WTC11 (cell line): ENCODE measurements around the gene FANCI. TPM values are rescaled to one million over a fixed set of nuclear protein-coding genes. Genes with fewer than 3 reads are reported as not detected.

Source experiments
- ATAC-seq: fragments of 200-7000 bp; cut with Tn5 transposase; 2 replicates; pipeline ENCODE4 v1.10.0; 2021; ENCODE audit warnings: mild to moderate bottlenecking, moderate library complexity
- CTCF ChIA-PET: fragments of 300-600 bp; sonication (Branson Sonifier 250); formaldehyde crosslinking; loops from one replicate; lab custom pipeline; 2021; ENCODE audit warnings: antibody characterized with exemption; lab: Charles Lee
- POLR2A ChIA-PET: fragments of 350-600 bp; sonication (Branson Sonifier 250); formaldehyde crosslinking; loops from one replicate; lab custom pipeline; 2021; ENCODE audit warnings: antibody characterized with exemption; lab: Charles Lee
- DNase-seq: peaks from one replicate; pipeline ENCODE4 v3.0.0; 2021; ENCODE audit warnings: low spot score
- H3K27ac Mint-ChIP-seq: 2 replicates; pipeline ENCODE4 v1.8.0; 2021; ENCODE audit warnings: mixed read lengths
- H3K27me3 Mint-ChIP-seq: 2 replicates; pipeline ENCODE4 v1.8.0; 2021; ENCODE audit warnings: low read depth, mild to moderate bottlenecking, moderate library complexity, mixed read lengths
- H3K36me3 Mint-ChIP-seq: 2 replicates; pipeline ENCODE4 v1.8.0; 2021; ENCODE audit warnings: mixed read lengths
- H3K4me1 Mint-ChIP-seq: 2 replicates; pipeline ENCODE4 v1.8.0; 2022; ENCODE audit warnings: mixed read lengths
- H3K4me3 Mint-ChIP-seq: 2 replicates; pipeline ENCODE4 v1.8.0; 2021; ENCODE audit warnings: mild to moderate bottlenecking, moderate library complexity, mixed read lengths
- H3K9me3 Mint-ChIP-seq: 2 replicates; pipeline ENCODE4 v1.8.0; 2021; ENCODE audit warnings: mixed read lengths
- ELF4 ChIP-seq: sonication (generic); formaldehyde crosslinking; IDR thresholded peaks from 2 replicates; pipeline ENCODE4 v1.8.1; 2022; ENCODE audit warnings: low read depth, mild to moderate bottlenecking, moderate library complexity, missing genetic modification reagents
- EMX1 ChIP-seq: fragments of 250-450 bp; sonication (Bioruptor Pico); IDR thresholded peaks from 2 replicates; pipeline ENCODE4 v1.8.0; 2021; ENCODE audit warnings: mild to moderate bottlenecking
- ESRRA ChIP-seq: sonication (generic); formaldehyde crosslinking; IDR thresholded peaks from 2 replicates; pipeline ENCODE4 v1.8.1; 2022; ENCODE audit warnings: mild to moderate bottlenecking, missing genetic modification reagents, borderline replicate concordance
- ETV6 ChIP-seq: sonication (generic); formaldehyde crosslinking; IDR thresholded peaks from 2 replicates; pipeline ENCODE4 v1.8.1; 2022; ENCODE audit warnings: mild to moderate bottlenecking, missing genetic modification reagents
- FOXJ3 ChIP-seq: sonication (generic); formaldehyde crosslinking; IDR thresholded peaks from 2 replicates; pipeline ENCODE4 v1.9.0; 2021; ENCODE audit warnings: missing genetic modification reagents, mild to moderate bottlenecking, borderline replicate concordance
- JUN ChIP-seq: sonication (generic); formaldehyde crosslinking; IDR thresholded peaks from 2 replicates; pipeline ENCODE4 v1.8.0; 2023; ENCODE audit warnings: mild to moderate bottlenecking, missing genetic modification reagents
- TEAD1 ChIP-seq: sonication (generic); formaldehyde crosslinking; IDR thresholded peaks from 2 replicates; pipeline ENCODE4 v1.8.0; 2022; ENCODE audit warnings: mild to moderate bottlenecking, missing genetic modification reagents
- ZBTB21 ChIP-seq: sonication (generic); formaldehyde crosslinking; IDR thresholded peaks from 2 replicates; pipeline ENCODE4 v1.8.1; 2023; ENCODE audit warnings: mild to moderate bottlenecking, missing genetic modification reagents, borderline replicate concordance
- ZNF317 ChIP-seq: sonication (generic); formaldehyde crosslinking; IDR thresholded peaks from 2 replicates; pipeline ENCODE4 v1.8.1; 2023; ENCODE audit warnings: low read depth, mild to moderate bottlenecking, moderate library complexity, missing genetic modification reagents, borderline replicate concordance
- ZNF396 ChIP-seq: fragments of 250-450 bp; sonication (Bioruptor Pico); IDR thresholded peaks from 2 replicates; pipeline ENCODE4 v1.8.0; 2021; ENCODE audit warnings: mild to moderate bottlenecking, moderate library complexity, borderline replicate concordance
- total RNA-seq: library from RNA; stranded (reverse); gene quantifications from 3 replicates; pipeline ENCODE4 v1.2.3, GENCODE V29; 2021
- TF ChIP-seq, protein P1 (sequence below): fragments of 250-450 bp; sonication (Bioruptor Pico); IDR thresholded peaks from 2 replicates; pipeline ENCODE4 v1.9.0; 2021; ENCODE audit warnings: moderate library complexity, mild to moderate bottlenecking, inconsistent platforms, borderline replicate concordance
- TF ChIP-seq, protein P2 (sequence below): sonication (generic); formaldehyde crosslinking; IDR thresholded peaks from 2 replicates; pipeline ENCODE4 v1.8.1; 2023; ENCODE audit warnings: mild to moderate bottlenecking, missing genetic modification reagents, borderline replicate concordance
- TF ChIP-seq, protein P3 (sequence below): sonication (generic); formaldehyde crosslinking; IDR thresholded peaks from 2 replicates; pipeline ENCODE4 v1.8.1; 2022; ENCODE audit warnings: mild to moderate bottlenecking, moderate library complexity, missing genetic modification reagents
- TF ChIP-seq, protein P4 (sequence below): sonication (generic); formaldehyde crosslinking; IDR thresholded peaks from 2 replicates; pipeline ENCODE4 v1.8.0; 2022; ENCODE audit warnings: missing genetic modification reagents
- TF ChIP-seq, protein P5 (sequence below): fragments of 200-600 bp; IDR thresholded peaks from 2 replicates; pipeline ENCODE4 v1.8.0; 2022; ENCODE audit warnings: antibody characterized with exemption
- TF ChIP-seq, protein P6 (sequence below): fragments of 250-450 bp; sonication (Bioruptor Pico); IDR thresholded peaks from 2 replicates; pipeline ENCODE4 v1.9.0; 2021; ENCODE audit warnings: mild to moderate bottlenecking

FANCI gene
- total RNA-seq, 1 experiment from 2014 or later: 108 TPM

DNA sequence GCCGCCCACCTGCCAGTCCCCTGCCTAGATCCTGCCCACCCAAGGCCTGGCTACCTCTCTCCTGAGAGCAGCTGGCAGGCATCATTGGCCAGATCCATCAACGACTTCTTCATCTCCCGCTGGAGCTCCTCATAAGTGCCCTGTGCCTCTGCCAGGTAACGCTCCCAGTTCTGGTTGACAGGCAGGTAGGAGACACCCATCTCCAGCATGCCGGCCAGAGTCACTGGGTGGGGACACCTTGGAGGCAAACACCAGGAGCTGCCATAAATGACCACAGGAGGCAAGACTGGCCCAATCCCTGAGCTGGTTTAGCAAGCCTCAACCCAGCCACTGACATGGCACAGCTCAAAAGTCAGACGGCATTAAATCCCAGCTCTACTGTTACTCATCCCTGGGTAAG is 83.3 kb downstream of the FANCI start (continued):
- no peak for TF ChIP-seq ESRRA (CRISPR knock-in tag)
- no peak for TF ChIP-seq ELF4 (CRISPR knock-in tag)
- no peak for TF ChIP-seq ETV6 (CRISPR knock-in tag)
- TF ChIP-seq ZNF317: no peak
- TF ChIP-seq ZNF396: no peak
- no peak for TF ChIP-seq TEAD1

DNA sequence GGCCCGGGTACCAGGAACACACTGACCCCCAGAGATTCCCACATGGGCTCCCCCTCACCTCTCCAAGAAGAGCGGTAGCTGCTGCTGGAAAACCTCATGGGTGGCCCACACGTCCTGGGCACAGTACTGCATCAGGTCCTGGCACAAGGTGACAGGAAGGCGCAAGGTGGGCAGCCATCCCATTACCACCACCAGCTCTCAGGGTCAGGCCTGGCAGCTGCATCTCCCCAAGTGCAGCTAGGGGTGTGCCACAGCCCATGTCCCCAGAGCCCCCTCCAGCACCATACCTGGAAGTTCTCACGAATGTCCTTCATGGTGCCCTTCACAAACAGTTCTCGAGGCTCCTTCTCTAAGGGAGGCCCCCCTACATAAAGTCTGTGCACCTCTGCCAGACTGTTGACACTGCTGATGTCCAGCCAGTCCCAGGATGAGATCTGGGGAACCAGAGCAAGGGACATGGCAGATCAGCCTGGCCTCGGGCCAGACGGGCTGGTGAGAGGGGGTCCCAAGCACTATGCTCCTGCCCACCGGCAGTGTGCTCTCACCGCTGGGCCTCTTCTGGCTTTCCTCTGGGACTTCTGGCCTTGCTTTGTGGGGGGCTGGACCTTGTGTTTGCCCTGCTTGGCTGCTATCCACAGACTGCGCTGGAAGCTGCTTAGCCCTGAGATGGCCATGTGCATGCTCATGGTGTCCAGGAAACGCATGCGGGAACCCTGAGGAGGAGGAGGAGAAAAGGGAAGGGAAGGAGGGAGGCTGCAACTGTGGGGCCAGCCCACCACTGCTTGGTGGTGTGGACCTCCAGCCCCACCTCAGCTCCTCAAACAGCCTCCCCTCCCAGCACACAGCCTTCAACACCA is 84.8 kb downstream of the FANCI start:
- no peaks in the 10 kb centered on the region for H3K9me3 Mint-ChIP-seq
- ChIA-PET CTCF (no interaction called here), POLR2A (interaction anchor here (1.1 kb wide), 1 partner anchor 11 kb away, joined by 3 read pairs; no protein-coding TSS in a partner anchor)
- ATAC-seq: no peak
- H3K36me3 Mint-ChIP-seq: peaks cover 75% of the 10 kb centered on the region
- TF ChIP-seq, protein P1, sequence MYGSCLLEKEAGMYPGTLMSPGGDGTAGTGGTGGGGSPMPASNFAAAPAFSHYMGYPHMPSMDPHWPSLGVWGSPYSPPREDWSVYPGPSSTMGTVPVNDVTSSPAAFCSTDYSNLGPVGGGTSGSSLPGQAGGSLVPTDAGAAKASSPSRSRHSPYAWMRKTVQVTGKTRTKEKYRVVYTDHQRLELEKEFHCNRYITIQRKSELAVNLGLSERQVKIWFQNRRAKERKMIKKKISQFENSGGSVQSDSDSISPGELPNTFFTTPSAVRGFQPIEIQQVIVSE (CRISPR knock-in tag): no peak
- TF ChIP-seq, protein P2, sequence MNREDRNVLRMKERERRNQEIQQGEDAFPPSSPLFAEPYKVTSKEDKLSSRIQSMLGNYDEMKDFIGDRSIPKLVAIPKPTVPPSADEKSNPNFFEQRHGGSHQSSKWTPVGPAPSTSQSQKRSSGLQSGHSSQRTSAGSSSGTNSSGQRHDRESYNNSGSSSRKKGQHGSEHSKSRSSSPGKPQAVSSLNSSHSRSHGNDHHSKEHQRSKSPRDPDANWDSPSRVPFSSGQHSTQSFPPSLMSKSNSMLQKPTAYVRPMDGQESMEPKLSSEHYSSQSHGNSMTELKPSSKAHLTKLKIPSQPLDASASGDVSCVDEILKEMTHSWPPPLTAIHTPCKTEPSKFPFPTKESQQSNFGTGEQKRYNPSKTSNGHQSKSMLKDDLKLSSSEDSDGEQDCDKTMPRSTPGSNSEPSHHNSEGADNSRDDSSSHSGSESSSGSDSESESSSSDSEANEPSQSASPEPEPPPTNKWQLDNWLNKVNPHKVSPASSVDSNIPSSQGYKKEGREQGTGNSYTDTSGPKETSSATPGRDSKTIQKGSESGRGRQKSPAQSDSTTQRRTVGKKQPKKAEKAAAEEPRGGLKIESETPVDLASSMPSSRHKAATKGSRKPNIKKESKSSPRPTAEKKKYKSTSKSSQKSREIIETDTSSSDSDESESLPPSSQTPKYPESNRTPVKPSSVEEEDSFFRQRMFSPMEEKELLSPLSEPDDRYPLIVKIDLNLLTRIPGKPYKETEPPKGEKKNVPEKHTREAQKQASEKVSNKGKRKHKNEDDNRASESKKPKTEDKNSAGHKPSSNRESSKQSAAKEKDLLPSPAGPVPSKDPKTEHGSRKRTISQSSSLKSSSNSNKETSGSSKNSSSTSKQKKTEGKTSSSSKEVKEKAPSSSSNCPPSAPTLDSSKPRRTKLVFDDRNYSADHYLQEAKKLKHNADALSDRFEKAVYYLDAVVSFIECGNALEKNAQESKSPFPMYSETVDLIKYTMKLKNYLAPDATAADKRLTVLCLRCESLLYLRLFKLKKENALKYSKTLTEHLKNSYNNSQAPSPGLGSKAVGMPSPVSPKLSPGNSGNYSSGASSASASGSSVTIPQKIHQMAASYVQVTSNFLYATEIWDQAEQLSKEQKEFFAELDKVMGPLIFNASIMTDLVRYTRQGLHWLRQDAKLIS: no peak
- TF ChIP-seq, protein P3, sequence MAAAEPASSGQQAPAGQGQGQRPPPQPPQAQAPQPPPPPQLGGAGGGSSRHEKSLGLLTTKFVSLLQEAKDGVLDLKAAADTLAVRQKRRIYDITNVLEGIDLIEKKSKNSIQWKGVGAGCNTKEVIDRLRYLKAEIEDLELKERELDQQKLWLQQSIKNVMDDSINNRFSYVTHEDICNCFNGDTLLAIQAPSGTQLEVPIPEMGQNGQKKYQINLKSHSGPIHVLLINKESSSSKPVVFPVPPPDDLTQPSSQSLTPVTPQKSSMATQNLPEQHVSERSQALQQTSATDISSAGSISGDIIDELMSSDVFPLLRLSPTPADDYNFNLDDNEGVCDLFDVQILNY (CRISPR knock-in tag): no peak
- TF ChIP-seq JUN (CRISPR knock-in tag) (no peak), ESRRA (CRISPR knock-in tag) (no peak)
- DNase-seq: no peak
- H3K4me3 Mint-ChIP-seq: no peak overlapping the region
- peaks cover 12% of the 10 kb centered on the region for H3K4me1 Mint-ChIP-seq
- no peaks in the 10 kb centered on the region for H3K27me3 Mint-ChIP-seq
- no peak overlapping the region for H3K27ac Mint-ChIP-seq

DNA sequence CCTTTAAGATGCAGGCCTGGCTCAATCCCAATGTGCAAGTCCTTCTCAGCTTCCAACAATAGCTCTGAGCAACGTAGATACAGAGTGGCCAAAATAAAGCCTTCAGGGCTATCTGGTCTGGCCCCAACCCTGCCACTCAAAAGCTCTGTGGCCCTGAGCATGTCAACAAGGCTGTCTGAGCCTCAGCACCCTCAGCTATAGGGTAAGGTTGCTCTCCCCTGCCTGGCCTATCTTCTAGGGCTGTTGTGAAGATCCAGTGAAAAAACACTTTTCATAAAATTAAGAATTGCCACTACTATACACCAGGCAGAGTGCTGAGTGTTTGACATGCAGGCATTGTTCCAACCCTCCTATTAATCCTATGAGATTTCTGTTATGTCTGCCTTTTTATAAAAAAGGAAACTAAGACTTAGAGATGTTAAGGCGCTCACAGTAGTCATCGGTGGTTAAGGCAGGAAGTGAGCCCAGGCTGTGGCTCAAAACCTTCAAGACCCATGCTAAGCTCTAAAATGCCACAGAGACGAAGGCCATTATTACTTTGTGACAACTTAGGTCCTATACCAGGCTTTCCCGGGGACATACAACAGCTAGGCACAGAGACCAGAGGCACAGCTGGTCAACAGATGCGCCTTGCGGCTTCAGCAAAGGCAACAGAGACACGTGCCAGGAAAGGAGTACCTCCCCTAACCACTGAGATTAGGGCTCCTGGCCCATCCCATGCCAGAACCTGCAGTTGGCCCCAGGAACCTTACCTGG is 85.7 kb downstream of the FANCI start:
- TF ChIP-seq FOXJ3: no peak
- TF ChIP-seq, protein P4, sequence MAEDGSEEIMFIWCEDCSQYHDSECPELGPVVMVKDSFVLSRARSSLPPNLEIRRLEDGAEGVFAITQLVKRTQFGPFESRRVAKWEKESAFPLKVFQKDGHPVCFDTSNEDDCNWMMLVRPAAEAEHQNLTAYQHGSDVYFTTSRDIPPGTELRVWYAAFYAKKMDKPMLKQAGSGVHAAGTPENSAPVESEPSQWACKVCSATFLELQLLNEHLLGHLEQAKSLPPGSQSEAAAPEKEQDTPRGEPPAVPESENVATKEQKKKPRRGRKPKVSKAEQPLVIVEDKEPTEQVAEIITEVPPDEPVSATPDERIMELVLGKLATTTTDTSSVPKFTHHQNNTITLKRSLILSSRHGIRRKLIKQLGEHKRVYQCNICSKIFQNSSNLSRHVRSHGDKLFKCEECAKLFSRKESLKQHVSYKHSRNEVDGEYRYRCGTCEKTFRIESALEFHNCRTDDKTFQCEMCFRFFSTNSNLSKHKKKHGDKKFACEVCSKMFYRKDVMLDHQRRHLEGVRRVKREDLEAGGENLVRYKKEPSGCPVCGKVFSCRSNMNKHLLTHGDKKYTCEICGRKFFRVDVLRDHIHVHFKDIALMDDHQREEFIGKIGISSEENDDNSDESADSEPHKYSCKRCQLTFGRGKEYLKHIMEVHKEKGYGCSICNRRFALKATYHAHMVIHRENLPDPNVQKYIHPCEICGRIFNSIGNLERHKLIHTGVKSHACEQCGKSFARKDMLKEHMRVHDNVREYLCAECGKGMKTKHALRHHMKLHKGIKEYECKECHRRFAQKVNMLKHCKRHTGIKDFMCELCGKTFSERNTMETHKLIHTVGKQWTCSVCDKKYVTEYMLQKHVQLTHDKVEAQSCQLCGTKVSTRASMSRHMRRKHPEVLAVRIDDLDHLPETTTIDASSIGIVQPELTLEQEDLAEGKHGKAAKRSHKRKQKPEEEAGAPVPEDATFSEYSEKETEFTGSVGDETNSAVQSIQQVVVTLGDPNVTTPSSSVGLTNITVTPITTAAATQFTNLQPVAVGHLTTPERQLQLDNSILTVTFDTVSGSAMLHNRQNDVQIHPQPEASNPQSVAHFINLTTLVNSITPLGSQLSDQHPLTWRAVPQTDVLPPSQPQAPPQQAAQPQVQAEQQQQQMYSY (CRISPR knock-in tag): no peak
- TF ChIP-seq, protein P5, sequence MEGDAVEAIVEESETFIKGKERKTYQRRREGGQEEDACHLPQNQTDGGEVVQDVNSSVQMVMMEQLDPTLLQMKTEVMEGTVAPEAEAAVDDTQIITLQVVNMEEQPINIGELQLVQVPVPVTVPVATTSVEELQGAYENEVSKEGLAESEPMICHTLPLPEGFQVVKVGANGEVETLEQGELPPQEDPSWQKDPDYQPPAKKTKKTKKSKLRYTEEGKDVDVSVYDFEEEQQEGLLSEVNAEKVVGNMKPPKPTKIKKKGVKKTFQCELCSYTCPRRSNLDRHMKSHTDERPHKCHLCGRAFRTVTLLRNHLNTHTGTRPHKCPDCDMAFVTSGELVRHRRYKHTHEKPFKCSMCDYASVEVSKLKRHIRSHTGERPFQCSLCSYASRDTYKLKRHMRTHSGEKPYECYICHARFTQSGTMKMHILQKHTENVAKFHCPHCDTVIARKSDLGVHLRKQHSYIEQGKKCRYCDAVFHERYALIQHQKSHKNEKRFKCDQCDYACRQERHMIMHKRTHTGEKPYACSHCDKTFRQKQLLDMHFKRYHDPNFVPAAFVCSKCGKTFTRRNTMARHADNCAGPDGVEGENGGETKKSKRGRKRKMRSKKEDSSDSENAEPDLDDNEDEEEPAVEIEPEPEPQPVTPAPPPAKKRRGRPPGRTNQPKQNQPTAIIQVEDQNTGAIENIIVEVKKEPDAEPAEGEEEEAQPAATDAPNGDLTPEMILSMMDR: no peak
- TF ChIP-seq EMX1 (CRISPR knock-in tag): no peak
- TF ChIP-seq, protein P6, sequence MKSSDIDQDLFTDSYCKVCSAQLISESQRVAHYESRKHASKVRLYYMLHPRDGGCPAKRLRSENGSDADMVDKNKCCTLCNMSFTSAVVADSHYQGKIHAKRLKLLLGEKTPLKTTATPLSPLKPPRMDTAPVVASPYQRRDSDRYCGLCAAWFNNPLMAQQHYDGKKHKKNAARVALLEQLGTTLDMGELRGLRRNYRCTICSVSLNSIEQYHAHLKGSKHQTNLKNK (CRISPR knock-in tag): no peak
- no peak for TF ChIP-seq ESRRA (CRISPR knock-in tag)
- TF ChIP-seq, protein P1 (CRISPR knock-in tag): no peak
- no peak for TF ChIP-seq ZBTB21 (CRISPR knock-in tag)
- TF ChIP-seq, all 79 proteins: peak for 0
- no peak overlapping the region for H3K4me3 Mint-ChIP-seq
- H3K27me3 Mint-ChIP-seq: no peaks in the 10 kb centered on the region
- CTCF ChIA-PET: interaction anchor here (0.8 kb wide), 1 partner anchor 29 kb away, joined by 4 read pairs; no protein-coding TSS in a partner anchor
- H3K4me1 Mint-ChIP-seq: peaks cover 12% of the 10 kb centered on the region
- peaks cover 67% of the 10 kb centered on the region for H3K36me3 Mint-ChIP-seq
- H3K27ac Mint-ChIP-seq: no peak overlapping the region
- no peaks in the 10 kb centered on the region for H3K9me3 Mint-ChIP-seq
- no peak for DNase-seq
- no peak for ATAC-seq
- POLR2A ChIA-PET: no interaction called here
